Erythroblast (primary cell): ENCODE results near the gene PFDN1.

ENCODE experiments used
- GATA1 ChIP-seq: IDR thresholded peaks from 2 replicates; pipeline ENCODE4 v1.6.1; 2011; ENCODE audit warnings: low read depth, mild to moderate bottlenecking, control low read depth, low read length, moderate library complexity
- POLR2A ChIP-seq: IDR thresholded peaks from 2 replicates; pipeline ENCODE4 v1.6.1; 2011; ENCODE audit warnings: mild to moderate bottlenecking, low read length

- TF ChIP-seq POLR2A, result no peak
- TF ChIP-seq GATA1, result no peak
Observed at GRCh38 chr5:140196115-140196814, 106.6 kb downstream of the PFDN1 start.
